ENCODE measurements around the gene PMS2.
"Not testable (repeated sequence)": the region's sequence is repeated elsewhere in the genome, so short reads cannot be mapped to it uniquely, and the experiment has no call there.

Gene PMS2

GRCh38 chr7:6020371-6021286 lies 11.8 kb upstream of the PMS2 start:
- TF ChIP-seq CTCF (IDR thresholded peaks at IDR 0.05; ENCODE audit: unreplicated experiment in 3 of 3), result no peak
- peaks cover 85% of the 10 kb centered on the region for H3K36me3 Mint-ChIP-seq (ENCODE audit: low read depth)
- H3K9me3 Mint-ChIP-seq, result no peaks in the 10 kb centered on the region
- H3K4me1 Mint-ChIP-seq, result peaks cover 11% of the 10 kb centered on the region
- H3K27me3 Mint-ChIP-seq (ENCODE audit: low read depth), result no peaks in the 10 kb centered on the region
- no peak overlapping the region for H3K4me3 Mint-ChIP-seq
- peak overlapping the region; percentile 75 to 88 (median 77) for H3K27ac Mint-ChIP-seq

GRCh38 chr7:6016653-6016966 lies 7.8 kb upstream of the PMS2 start:
- Mint-ChIP-seq H3K4me3 (peak overlapping the region in 1 of 3 experiments; percentile 19), H3K9me3 (no peaks in the 10 kb centered on the region), H3K4me1 (peaks cover 20% of the 10 kb centered on the region), H3K27ac (peak overlapping the region; percentile 83 to 92 (median 85)), H3K27me3 (ENCODE audit: low read depth) (no peaks in the 10 kb centered on the region), H3K36me3 (ENCODE audit: low read depth) (peaks cover 62% of the 10 kb centered on the region)
- no peak for TF ChIP-seq CTCF (IDR thresholded peaks at IDR 0.05; ENCODE audit: unreplicated experiment in 3 of 3)

- Mint-ChIP-seq H3K4me3 (peak overlapping the region in 1 of 3 experiments; percentile 42), H3K36me3 (ENCODE audit: low read depth) (peaks cover 57% of the 10 kb centered on the region), H3K27ac (peak overlapping the region; percentile 83 to 92 (median 85)), H3K9me3 (no peaks in the 10 kb centered on the region), H3K4me1 (peaks cover 26% of the 10 kb centered on the region), H3K27me3 (ENCODE audit: low read depth) (no peaks in the 10 kb centered on the region)
- no peak for TF ChIP-seq CTCF (IDR thresholded peaks at IDR 0.05; ENCODE audit: unreplicated experiment in 3 of 3)
Observed at GRCh38 chr7:6015917-6016652, 7.2 kb upstream of the PMS2 start.

- no peak for TF ChIP-seq CTCF (IDR thresholded peaks at IDR 0.05; ENCODE audit: unreplicated experiment in 3 of 3)
- H3K27ac Mint-ChIP-seq, result peak overlapping the region; percentile 14 to 41 (median 16)
- peaks cover 38% of the 10 kb centered on the region for H3K4me1 Mint-ChIP-seq
Observed at GRCh38 chr7:6012355-6013104, 3.7 kb upstream of the PMS2 start.

GRCh38 chr7:6011541-6011940 lies 2.7 kb upstream of the PMS2 start:
- H3K9me3 Mint-ChIP-seq, result no peaks in the 10 kb centered on the region
- peaks cover 40% of the 10 kb centered on the region for H3K4me1 Mint-ChIP-seq
- no peaks in the 10 kb centered on the region for H3K27me3 Mint-ChIP-seq (ENCODE audit: low read depth)
- H3K36me3 Mint-ChIP-seq (ENCODE audit: low read depth), result peaks cover 20% of the 10 kb centered on the region
- H3K4me3 Mint-ChIP-seq, result peak overlapping the region; percentile 87 to 92 (median 91)
- no peak for TF ChIP-seq CTCF (IDR thresholded peaks at IDR 0.05; ENCODE audit: unreplicated experiment in 3 of 3)
- peak overlapping the region; percentile 14 to 88 (median 52) for H3K27ac Mint-ChIP-seq

More at GRCh38 chr7:6012355-6013104, 3.7 kb upstream of the PMS2 start:
- Mint-ChIP-seq H3K36me3 (ENCODE audit: low read depth) (peaks cover 28% of the 10 kb centered on the region), H3K9me3 (no peaks in the 10 kb centered on the region), H3K4me3 (peak overlapping the region in 1 of 3 experiments; percentile 35), H3K27me3 (ENCODE audit: low read depth) (no peaks in the 10 kb centered on the region)

- peaks cover 14% of the 10 kb centered on the region for H3K36me3 Mint-ChIP-seq (ENCODE audit: low read depth)
- not testable (repeated sequence) for H3K9me3 Mint-ChIP-seq; H3K27me3 Mint-ChIP-seq (ENCODE audit: low read depth)
- H3K4me3 Mint-ChIP-seq, result peak overlapping the region; percentile 87 to 92 (median 91)
- H3K4me1 Mint-ChIP-seq, result peaks cover 29% of the 10 kb centered on the region
- peak overlapping the region; percentile 50 to 88 (median 83) for H3K27ac Mint-ChIP-seq
Observed at GRCh38 chr7:6010370-6010769, 1.5 kb upstream of the PMS2 start.

- Mint-ChIP-seq H3K27ac (peak overlapping the region; percentile 35 to 88 (median 84)), H3K36me3 (ENCODE audit: low read depth) (peaks cover 12% of the 10 kb centered on the region), H3K4me3 (peak overlapping the region; percentile 91 to 94 (median 92)), H3K4me1 (peaks cover 29% of the 10 kb centered on the region)
- H3K9me3 Mint-ChIP-seq; H3K27me3 Mint-ChIP-seq (ENCODE audit: low read depth): not testable (repeated sequence)
Observed at GRCh38 chr7:6007835-6008590, 836 bp downstream of the PMS2 start.
